GM10266 (cell line): ENCODE data around the gene SLC39A7.

Source experiments
- DNase-seq: peaks from one replicate; pipeline ENCODE4 v3.0.0; 2012; ENCODE audit errors: extremely low spot score
- CTCF ChIP-seq: IDR thresholded peaks from 2 replicates; pipeline ENCODE4 v1.5.1; 2012; ENCODE audit warnings: mild to moderate bottlenecking, low read depth; ENCODE audit not compliant: control insufficient read depth, insufficient read depth; ENCODE audit errors: missing control alignments

Gene SLC39A7

GRCh38 chr6:33175436-33176069, 25.1 kb upstream of the SLC39A7 start:
- no peak for TF ChIP-seq CTCF
- DNase-seq: no peak

- no peak for DNase-seq
- TF ChIP-seq CTCF: no peak
These were observed 23.8 kb upstream of the SLC39A7 start for GRCh38 chr6:33176906-33177305.

- DNase-seq: no peak
- TF ChIP-seq CTCF: no peak
These were observed 22.9 kb upstream of the SLC39A7 start for GRCh38 chr6:33177552-33178446.

- DNase-seq: no peak
- no peak for TF ChIP-seq CTCF
These were observed 21.8 kb upstream of the SLC39A7 start for GRCh38 chr6:33178755-33179475.

- DNase-seq: no peak
- TF ChIP-seq CTCF: no peak
These were observed 19.5 kb upstream of the SLC39A7 start for GRCh38 chr6:33181141-33181540.

GRCh38 chr6:33183071-33183683, 17.5 kb upstream of the SLC39A7 start:
- no peak for TF ChIP-seq CTCF
- no peak for DNase-seq
